Stimulated activated naive CD8-positive, alpha-beta T cell treated with anti-CD3 and anti-CD28 coated beads, Interleukin-15, Interleukin-2, amounts not matched to agents 100 U/mL and 50 U/mL, for 24 hours (primary cell): ENCODE results near the gene PTPRT.
"Not testable (repeated sequence)": the region's sequence is repeated elsewhere in the genome, so short reads cannot be mapped to it uniquely, and the experiment has no call there.

Experiments
- ATAC-seq: fragments of 150-1000 bp; cut with Tn5 transposase; one replicate; pipeline ENCODE4 v1.10.0; 2021
- DNase-seq: peaks from one replicate; pipeline ENCODE4 v3.0.0; 2021

The PTPRT gene

DNA sequence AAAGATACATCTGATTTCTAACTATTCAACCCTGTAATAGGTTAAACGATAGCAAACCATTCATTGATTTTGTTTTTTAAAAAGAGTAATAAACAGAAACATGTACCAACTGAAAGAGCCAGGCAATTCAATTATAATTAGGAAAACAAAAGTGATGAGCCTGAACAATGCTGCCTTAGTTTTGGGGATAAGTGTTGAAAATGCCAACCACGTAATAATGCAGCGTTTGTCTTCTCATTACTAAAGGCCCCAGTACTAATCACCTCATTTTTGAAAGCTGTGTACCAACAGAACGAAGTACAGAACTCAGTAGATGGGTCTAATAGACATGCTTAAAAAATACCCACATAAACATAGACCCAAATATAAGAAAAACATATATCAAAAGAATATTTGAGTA is 907.9 kb downstream of the PTPRT start:
- no peak for ATAC-seq

DNA sequence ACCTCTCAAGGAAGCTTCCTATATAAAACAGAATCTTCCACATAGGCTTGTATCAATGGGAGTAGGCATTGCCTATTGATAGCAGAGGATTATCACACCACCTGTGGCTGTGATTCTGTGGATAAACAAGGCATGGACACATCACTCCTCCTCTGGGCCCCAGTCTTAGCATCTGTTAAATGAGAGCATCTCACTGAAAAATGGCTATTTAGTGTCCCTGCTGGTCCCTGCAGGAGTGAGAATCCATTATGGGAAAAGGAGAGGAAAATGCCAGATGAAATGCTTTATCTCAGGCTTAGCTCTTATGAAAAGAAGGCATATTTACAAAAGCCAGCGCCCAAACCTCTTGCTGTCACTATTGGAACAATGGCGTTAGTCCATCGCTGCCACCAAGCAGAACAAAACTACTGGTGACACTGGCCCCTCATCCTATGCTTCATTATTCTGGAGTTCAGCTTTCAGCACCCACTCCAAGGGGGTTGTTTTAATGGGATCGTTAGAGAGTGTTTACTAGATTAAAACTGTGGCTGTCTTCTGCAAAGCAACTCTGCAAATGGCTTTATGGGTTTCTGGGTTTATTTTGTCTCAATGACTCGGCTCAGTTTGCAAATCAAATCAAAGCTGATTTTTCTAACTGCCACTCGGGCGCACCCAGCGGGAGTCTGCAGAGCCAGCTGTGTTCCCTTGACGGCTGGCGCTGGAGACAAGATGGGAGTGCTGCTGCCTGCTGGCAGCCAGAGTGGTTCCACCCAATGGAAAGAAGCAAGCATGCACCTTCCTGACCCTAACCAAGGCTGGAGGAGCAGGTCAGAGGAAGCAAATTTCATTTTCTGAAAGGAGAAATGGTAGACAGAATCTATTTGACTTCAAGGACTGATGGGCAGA is 912.7 kb downstream of the PTPRT start:
- no peak for DNase-seq
- ATAC-seq: no peak

More for the DNA sequence above, 907.9 kb downstream of the PTPRT start:
- DNase-seq: no peak

DNA sequence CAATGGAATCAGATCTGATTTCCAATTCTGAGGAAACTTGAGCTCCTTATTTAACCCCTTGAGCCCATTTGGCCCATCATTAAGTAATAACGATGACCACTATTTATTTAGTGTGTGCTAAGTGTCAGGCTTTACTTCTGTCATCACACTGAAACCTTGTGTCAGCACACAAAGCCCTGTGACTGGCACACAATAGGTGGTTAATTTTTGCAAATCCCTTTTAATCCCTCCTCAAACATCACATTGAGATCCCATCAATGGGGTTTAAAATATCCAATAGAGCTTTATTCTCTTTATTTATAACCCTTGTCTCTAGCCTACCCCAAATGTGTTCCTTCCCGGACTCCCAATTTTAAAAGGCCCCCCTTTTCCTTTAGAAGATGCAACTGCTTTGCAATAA is 914.7 kb downstream of the PTPRT start:
- DNase-seq (no peak), ATAC-seq (no peak)

DNA sequence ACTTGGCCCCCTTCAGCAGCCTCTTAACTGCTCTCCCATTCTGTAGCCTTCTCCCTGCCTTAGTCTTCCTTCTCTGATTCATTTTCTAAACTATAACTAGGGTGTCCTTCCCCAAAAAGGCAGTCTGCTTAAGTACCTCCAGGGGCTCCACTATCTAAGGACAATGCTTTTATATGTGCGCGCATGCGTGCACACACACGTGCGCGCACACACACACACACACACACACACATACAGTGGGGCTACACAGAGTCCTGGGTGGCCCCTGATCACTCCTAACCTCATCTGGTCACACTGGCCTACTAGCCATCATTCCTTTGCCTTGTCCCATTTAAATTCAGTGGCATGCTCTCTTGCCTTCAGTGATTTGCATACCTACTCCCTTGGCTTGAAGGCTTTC is 917.2 kb downstream of the PTPRT start:
- no peak for ATAC-seq
- DNase-seq: no peak

DNA sequence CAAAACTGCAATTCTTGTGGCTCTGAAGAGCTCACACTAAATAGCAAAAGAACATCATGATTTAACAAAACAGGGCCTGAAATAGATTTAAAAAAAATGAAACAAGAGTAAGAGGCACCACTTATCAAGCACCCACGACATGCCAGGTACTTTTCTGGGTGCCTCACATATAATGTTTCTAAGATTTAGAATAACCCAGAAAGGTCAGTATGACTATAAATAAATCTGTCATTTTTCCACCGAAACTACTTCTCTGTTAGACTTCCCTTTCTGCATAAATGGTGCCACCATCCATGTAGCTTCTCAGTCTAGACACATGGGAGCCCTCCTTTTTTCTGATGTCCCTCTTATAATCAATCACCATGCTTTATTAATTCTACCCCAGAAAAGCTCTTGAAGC is 919.2 kb downstream of the PTPRT start:
- ATAC-seq (no peak), DNase-seq (no peak)

DNA sequence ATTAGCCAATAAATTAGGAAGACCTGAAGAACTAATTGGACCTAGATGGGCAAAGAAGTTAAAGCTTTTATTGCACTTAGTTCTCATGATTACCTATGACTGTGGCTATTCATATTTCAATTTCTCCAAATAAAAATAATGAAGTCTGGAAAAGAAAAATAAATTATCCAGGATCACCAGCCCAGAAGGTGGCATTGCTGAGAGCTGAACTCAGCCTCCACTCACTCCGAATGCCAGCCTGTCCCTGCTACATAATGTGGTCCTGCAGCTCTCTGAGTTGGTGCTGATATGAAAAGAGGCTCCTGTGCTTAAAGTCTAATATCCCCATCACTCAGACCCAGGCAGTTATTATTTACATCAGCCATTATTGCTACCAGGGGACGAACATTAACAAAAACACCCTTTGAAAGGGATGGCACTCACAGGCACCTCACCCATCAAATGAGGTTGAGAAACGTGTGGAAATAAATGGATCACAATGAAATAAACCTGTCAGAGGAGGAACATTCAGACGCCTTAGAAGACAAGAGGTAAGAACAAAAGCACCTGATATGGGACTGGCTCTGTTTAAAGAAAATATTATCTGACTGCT is 921.8 kb downstream of the PTPRT start:
- DNase-seq (no peak), ATAC-seq (no peak)

DNA sequence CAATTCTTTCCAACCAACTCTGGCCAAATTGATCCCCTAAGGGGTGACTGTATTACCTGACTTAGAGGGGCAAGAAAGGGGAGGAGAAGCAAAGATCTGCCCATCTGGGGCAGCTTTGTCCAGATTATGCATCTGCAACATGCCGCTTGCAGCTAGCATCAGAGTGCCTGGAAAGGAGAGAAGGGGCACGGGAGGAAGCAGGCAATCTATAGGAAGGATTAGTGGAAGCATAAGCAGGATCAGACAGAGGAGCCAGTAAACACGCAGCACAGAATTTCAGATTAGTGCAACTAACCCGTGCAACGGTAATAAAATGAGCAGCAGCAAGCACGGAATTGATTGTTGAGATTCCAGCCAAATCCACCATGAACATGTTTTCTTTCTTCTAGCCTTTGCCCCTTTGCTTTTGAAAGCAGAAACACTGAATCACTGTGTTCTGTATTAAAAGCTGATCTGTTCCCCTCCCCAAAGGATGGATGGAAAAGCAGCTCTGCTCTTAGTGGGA is 927.9 kb downstream of the PTPRT start:
- ATAC-seq (no peak), DNase-seq (no peak)

DNA sequence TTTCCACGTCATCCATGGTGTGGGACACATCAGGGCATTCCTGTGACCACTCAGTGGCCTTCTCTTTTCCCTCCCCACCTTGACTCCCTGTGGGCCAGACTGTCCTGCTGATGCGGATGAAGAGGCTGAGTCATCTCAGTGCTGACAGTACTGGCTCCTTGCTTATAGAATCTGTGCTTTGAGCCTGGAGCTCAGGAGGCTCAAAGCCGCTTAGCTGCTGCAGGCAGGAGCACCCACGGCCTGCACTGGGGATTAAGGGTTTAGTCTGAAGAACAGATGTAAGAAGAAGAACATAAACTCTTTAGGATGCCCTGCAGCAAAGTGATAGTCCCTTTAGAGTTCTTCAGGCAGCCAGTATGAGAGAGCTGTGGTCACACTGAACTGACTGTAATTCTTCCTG is 929.5 kb downstream of the PTPRT start:
- ATAC-seq (no peak), DNase-seq (no peak)

DNA sequence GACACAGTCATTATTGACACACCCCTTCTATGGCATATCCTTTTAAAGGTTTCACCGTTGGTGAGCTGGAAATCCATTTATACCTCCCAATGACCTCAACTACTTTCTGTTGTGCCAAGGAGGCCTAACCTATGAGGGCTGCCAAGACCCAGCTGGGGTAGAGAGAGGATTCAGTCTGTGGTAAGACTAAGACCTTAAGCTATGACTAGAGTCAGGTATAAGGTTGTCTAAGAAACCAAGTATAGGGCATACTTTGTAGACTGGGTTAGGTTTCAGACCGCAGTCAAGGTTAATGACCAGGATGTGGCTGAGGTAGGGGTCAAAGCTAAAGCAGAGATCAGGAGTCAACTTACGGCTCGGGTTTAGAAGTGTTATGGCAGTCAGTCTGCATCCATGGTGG is 930.3 kb downstream of the PTPRT start:
- DNase-seq: no peak

DNA sequence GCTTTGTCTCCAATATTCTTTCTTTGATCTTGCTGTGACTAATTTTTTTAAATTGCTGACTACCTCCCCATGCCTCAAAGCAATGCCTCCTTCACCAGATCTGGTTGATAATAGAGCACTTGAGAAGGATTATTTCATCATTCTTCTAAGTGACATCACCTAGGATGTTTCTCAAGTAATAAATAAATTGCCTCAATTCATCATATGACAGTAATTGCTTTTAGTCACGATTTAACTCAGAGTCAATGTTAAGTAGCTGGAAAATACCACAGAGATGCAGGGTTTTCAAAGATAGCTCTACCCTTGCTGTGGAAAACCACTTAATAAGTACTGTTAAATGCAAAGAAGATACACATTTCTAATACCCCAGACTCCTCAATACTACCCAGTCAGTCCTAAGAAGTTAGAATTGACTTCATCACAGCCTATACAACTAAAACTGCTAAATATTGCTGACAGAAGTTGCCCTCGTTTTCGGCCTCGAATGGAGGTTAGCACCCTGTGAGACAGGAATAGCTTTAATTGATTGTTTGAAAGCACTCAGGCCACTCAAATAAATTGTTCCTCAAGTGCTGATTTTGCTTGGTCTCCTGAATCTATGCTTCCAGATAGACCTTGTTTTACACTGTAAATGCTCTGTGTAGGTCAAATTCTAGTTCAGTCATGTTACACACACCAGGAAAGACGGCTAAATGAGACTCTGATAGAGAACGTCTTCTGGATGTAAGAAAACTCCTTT is 931.0 kb downstream of the PTPRT start:
- DNase-seq (no peak), ATAC-seq (no peak)

More for the DNA sequence above, 930.3 kb downstream of the PTPRT start:
- no peak for ATAC-seq

DNA sequence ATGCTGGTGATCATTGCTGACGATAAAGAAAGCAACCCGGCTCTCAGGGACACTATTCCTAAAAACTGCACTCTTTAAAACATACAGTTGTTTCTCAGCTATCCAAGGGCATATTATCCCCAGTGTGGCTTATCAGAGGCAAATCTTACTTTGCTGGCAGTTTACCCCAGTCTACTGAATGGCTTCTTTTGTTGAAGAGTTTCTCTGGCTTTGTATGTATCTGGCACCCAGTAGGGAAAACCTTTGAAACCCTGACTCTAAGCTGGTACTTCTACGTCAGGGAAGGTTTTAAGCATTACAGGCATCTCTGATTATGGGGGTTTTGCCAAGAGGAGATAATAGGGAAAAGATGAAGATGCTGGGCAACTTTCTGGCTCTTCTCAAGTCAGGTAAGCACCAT is 933.9 kb downstream of the PTPRT start:
- DNase-seq: no peak

DNA sequence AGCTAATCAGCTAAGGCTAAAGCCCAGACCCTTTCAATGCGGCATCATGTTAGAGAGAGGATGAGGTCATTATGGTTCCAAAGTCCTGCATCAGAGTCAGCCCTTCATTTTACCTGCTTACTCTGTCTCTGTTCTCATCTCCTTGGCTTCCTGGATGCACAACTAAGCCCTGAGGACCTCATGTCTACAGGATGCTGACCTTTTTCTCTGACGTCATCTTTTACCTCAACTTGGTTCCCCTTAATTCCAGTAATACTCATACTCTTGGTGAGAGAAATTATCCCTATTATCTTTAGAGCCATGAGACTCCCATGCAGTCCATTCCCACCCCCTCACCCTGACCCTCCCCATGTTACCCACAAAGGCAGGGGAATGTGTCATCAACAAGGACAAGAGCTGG is 935.0 kb downstream of the PTPRT start:
- ATAC-seq (no peak), DNase-seq (no peak)

More for the DNA sequence above, 933.9 kb downstream of the PTPRT start:
- ATAC-seq: no peak

DNA sequence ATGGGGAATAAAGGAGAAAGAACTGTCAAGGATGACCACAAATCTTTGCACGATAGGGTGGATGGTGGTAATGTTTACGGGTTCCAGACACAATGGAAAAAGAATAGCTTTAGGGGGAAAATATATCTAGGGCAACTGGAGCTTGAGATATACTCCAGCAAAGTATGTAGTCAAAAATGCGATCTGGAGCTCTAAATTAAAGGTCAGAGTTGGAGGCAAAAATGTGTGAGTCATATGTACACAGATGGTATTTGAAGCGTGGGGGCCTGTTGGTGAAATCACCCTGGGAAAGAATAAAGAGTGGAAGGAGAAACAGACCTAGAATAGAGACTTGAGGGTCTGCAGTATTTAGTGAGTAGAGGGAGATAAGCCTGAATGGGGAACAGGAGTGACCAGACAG is 937.6 kb downstream of the PTPRT start:
- no peak for ATAC-seq
- no peak for DNase-seq

DNA sequence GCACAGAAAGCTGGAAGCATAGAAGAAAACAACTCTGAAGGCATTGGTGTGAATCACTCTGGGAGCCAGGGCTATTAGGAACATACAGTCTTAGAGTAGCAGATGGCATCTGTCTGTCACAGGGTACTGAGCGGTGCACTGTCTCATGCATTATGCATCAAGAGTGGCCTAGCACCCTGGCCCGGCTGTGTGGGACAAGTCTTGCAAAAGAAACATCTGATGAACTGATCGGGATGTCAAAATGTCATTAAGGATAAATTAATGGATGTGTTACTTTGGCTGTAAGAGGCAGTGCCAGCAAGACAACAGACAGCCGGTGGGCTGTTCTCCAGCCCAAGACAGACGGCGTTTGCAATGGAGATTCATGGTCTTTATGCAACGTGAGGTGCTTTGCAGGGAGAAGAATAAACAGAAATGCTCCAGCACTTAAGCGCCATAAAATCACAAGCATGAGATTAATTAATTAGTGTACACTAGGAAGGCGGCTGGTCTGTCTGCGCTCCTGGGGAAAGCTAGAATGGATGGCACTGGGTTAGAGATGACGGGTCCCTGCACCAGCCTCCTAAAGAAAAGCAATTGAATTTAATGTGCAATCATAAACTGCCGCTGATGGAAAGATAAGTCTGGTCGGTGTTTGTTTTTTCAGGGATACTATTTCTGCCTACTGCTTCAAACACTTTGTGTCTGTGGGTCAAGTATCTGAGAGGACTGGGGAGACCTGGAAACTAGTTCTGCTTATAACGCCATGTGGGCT is 970.9 kb downstream of the PTPRT start:
- ATAC-seq (no peak), DNase-seq (no peak)

DNA sequence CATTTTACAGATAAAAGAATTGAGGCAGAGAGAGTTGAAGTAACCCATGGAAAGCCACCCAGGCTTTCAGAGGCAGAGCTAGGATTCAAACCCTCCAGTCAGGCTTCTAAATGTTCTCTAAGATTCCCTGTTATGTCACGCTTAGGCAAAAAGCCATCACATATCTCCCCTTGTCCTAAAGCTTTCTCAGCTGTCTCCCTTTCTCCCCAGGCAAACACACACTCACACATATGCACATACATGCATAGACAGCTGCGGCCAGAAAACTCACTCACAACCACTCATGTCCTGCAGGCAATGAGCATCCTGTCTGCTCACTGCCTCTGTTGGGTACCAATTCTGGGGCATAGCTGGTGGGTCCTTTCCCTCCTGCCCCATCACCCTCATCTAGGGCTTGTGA is 975.6 kb downstream of the PTPRT start:
- ATAC-seq (no peak), DNase-seq (no peak)

DNA sequence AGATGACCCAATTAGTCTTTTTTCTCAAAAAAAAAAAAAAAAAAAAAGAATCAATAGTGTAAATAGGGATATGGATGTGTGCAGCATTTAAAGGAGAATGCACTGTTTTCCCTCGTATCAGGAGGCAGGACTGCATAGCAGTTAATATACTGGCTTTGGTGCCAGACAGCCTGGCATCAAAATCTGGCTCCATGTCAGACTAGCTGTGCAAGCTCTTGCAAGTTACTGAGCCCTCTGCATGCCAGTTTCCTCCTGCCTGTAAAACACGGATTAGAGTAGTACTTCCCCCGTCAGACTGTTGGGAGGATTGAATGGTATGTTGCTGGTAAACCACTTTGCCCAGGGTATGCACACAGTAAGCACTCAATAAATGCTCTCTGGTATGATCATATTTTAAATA is 977.3 kb downstream of the PTPRT start:
- no peak for ATAC-seq
- no peak for DNase-seq

DNA sequence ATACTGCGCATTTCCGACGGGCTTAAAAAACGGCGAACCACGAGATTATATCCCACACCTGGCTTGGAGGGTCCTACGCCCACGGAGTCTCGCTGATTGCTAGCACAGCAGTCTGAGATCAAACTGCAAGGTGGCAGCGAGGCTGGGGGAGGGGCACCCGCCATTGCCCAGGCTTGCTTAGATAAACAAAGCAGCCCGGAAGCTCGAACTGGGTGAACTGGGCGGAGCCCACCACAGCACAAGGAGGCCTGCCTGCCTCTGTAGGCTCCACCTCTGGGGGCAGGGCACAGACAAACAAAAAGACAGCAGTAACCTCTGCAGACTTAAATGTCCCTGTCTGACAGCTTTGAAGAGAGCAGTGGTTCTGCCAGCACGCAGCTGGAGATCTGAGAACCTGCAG is 983.1 kb downstream of the PTPRT start:
- DNase-seq, ATAC-seq: not testable (repeated sequence)

DNA sequence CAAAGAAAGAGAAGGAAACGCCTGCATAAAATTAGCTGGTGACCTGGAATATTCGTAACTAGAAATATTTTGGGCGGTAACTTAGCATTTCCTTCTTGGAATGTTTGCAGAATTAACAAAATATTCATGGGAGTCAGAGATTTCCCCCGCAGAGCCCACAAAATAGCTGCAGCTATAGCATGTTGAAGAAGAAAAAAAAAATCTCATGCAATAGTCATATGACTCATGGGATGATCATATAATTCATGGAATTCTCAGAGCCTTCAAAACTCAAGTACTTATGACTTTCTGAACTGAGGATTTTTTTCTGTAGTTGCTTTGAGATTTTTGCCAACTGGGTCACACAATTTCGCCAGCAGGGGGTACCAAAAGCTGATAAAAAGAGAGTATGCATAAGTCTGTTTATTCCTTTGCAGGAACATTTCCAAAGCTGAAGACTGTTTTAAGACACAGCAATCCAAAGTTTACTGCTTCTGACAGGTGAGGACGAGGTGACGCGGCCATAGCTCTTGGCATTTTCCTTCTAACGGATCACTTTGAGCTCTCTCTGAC is 985.5 kb downstream of the PTPRT start:
- no peak for DNase-seq
- ATAC-seq: no peak

DNA sequence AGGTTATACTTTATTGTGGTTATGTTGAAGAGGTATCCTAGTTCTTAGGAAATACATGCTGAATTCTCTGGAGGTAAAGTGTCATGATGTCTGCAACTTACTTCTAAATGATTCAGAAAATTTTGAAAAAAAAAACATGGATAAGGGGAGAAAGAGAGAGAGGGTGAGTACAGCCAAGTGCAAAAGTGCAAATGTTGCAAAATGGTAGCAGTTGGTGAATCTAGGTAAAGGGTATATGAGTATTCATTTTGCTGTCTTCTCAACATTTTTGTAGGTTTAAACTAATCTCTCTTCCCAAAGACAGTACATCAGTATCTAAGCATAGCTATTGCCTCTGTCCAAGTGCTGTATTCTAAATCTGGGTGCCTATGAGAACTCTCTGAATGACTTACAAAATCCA is 992.1 kb downstream of the PTPRT start:
- no peak for ATAC-seq
- DNase-seq: no peak

DNA sequence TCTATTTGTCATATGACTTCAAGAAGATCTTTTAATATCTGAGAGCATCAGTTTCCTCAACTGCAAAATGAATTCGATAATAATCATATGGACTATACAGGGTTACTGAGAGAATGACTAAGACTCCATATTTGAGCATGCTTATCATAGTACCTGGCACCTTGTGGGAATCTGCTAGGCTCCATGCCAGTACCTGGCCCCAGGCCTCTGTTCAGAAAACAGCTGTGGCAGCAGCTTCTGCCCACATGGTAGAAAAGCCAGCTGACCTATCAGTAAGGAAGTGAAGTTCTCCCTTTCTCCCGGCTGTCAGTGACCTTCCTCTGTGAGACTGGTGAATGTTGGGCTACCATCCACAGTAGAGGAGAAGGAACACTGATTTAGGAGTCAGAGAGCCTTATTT is 996.6 kb downstream of the PTPRT start:
- DNase-seq: no peak
- no peak for ATAC-seq

DNA sequence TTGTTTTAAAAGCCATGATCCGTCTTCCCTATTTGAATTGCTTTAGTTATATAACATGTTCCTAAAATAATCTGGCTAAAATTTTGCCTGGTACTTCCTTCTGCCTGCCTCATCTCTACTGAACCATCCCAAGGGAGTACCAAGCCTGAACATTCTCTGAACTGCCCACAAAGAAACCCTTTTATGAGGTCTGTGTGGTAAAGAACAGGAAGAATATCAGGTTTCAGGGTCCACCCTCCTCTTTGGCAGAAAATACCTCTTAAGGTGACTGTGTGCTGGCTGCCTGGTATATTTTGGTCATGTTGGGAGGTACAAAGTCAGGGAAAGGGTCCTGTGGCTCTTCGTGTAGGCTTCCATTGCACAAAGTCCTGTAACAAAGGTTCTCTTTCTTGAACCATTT is 997.4 kb downstream of the PTPRT start:
- no peak for ATAC-seq

More for the DNA sequence above, 997.4 kb downstream of the PTPRT start:
- no peak for DNase-seq
